Caco-2 (cell line): ENCODE measurements around the gene PLXDC2. TPM values are rescaled to one million over a fixed set of nuclear protein-coding genes. Genes with fewer than 3 reads are reported as not detected.

ENCODE experiments used
- BruUV-seq: library from RNA; stranded (reverse); fragments of 400-500 nt; replicated peaks from 2 replicates; lab custom pipeline; 2021; lab: Mats Ljungman, UMichigan
- CTCF ChIA-PET: fragments of 300-600 bp; sonication (Branson Sonifier 250); formaldehyde crosslinking; loops from one replicate; lab custom pipeline; 2022; ENCODE audit warnings: antibody characterized with exemption; lab: Charles Lee
- POLR2A ChIA-PET: fragments of 300-600 bp; sonication (Branson Sonifier 250); formaldehyde crosslinking; loops from one replicate; lab custom pipeline; 2022; ENCODE audit warnings: antibody characterized with exemption; lab: Charles Lee
- DNase-seq, 2 experiments: peaks; one replicate each; pipeline versions ENCODE4 v3.0.0 to v3.0.0-alpha.2; 2020 to 2022
- H3K27me3 ChIP-seq: replicated peaks from 2 replicates; pipeline ENCODE4 v1.6.0; 2011; ENCODE audit warnings: low read length; ENCODE audit not compliant: control insufficient read depth, insufficient read depth
- H3K36me3 ChIP-seq: 2 replicates; pipeline ENCODE4 v1.5.1; 2011; ENCODE audit warnings: low read length; ENCODE audit not compliant: control insufficient read depth, insufficient read depth
- H3K4me1 ChIP-seq: fragments of 250-450 bp; sonication (Bioruptor Pico); 2 replicates; pipeline ENCODE4 v1.5.1; 2020; ENCODE audit warnings: mild to moderate bottlenecking
- H3K4me3 ChIP-seq: 2 replicates; pipeline ENCODE4 v1.5.1; 2011; ENCODE audit warnings: low read depth, mild to moderate bottlenecking, control low read depth, low read length
- H3K9me3 ChIP-seq: fragments of 250-450 bp; sonication (Bioruptor Pico); 2 replicates; pipeline ENCODE4 v1.5.1; 2020; ENCODE audit warnings: mild to moderate bottlenecking, moderate library complexity
- H3K27ac Mint-ChIP-seq: one replicate; pipeline ENCODE4 v1.8.0; 2022; ENCODE audit warnings: mixed read lengths; ENCODE audit not compliant: unreplicated experiment
- H3K27me3 Mint-ChIP-seq: one replicate; pipeline ENCODE4 v1.8.0; 2022; ENCODE audit warnings: mixed read lengths; ENCODE audit not compliant: insufficient read depth, unreplicated experiment
- H3K36me3 Mint-ChIP-seq: one replicate; pipeline ENCODE4 v1.8.0; 2022; ENCODE audit warnings: mild to moderate bottlenecking, mixed read lengths; ENCODE audit not compliant: insufficient read depth, unreplicated experiment
- H3K4me1 Mint-ChIP-seq: one replicate; pipeline ENCODE4 v1.8.0; 2022; ENCODE audit warnings: low read depth, mixed read lengths; ENCODE audit not compliant: unreplicated experiment
- H3K4me3 Mint-ChIP-seq: one replicate; pipeline ENCODE4 v1.8.0; 2022; ENCODE audit warnings: mild to moderate bottlenecking, moderate library complexity, mixed read lengths; ENCODE audit not compliant: unreplicated experiment
- H3K9me3 Mint-ChIP-seq: one replicate; pipeline ENCODE4 v1.8.0; 2022; ENCODE audit warnings: mixed read lengths; ENCODE audit not compliant: unreplicated experiment
- intact Hi-C: fragments of 100-400 bp; cut with micrococcal nuclease; formaldehyde crosslinking; loops from one replicate; pipeline ENCODE4 v1.10.0; 2022; ENCODE audit not compliant: unreplicated experiment
- total RNA-seq: library from RNA; stranded (reverse); gene quantifications from 2 replicates; pipeline ENCODE4 v1.2.3, GENCODE V29; 2022
- TF ChIP-seq, protein P1 (sequence below), 2 experiments: fragments of 200-600 bp in 1 of 2; IDR thresholded peaks; 1 replicate in 1 of 2; 2 replicates in 1 of 2; pipeline versions ENCODE4 v1.5.1 to v1.8.0; 2011 to 2022; ENCODE audit warnings: antibody characterized with exemption in 1 of 2, control low read depth in 1 of 2, inconsistent platforms in 1 of 2, low read depth in 1 of 2, low read length in 1 of 2, mild to moderate bottlenecking in 1 of 2, moderate library complexity in 1 of 2; ENCODE audit not compliant: insufficient read depth in 1 of 2, severe bottlenecking in 1 of 2, unreplicated experiment in 1 of 2

PLXDC2 gene
- total RNA-seq, 1 experiment from 2014 or later: 0.54 TPM

DNA sequence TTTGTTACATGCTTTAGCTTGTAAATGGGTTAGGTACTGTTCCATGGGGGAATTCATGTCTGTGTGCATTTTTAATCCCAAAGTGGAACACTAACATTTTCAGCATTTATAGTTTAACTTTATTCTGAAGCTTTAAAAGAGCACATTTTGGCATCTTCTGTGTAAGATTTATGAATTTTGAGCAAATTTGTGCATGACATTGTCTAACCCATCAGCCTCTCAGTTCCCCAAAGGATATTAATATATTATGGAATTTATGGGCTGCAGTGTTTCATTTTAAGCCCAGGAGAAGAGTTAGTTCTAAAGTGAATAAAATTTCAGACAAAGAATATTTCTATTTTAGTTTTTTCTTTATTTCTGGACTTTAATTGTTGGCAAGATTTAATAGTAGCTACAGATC lies 421.4 kb downstream of the PLXDC2 start:
- Histone ChIP-seq H3K4me3 (no peak overlapping the region), H3K36me3 (no peaks in the 10 kb centered on the region), H3K4me1 (no peaks in the 10 kb centered on the region), H3K27me3 (no peaks in the 10 kb centered on the region), H3K9me3 (no peaks in the 10 kb centered on the region)
- TF ChIP-seq, protein P1, sequence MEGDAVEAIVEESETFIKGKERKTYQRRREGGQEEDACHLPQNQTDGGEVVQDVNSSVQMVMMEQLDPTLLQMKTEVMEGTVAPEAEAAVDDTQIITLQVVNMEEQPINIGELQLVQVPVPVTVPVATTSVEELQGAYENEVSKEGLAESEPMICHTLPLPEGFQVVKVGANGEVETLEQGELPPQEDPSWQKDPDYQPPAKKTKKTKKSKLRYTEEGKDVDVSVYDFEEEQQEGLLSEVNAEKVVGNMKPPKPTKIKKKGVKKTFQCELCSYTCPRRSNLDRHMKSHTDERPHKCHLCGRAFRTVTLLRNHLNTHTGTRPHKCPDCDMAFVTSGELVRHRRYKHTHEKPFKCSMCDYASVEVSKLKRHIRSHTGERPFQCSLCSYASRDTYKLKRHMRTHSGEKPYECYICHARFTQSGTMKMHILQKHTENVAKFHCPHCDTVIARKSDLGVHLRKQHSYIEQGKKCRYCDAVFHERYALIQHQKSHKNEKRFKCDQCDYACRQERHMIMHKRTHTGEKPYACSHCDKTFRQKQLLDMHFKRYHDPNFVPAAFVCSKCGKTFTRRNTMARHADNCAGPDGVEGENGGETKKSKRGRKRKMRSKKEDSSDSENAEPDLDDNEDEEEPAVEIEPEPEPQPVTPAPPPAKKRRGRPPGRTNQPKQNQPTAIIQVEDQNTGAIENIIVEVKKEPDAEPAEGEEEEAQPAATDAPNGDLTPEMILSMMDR (IDR thresholded peaks at IDR 0.05; ENCODE audit: insufficient read depth in 1 of 2, low read depth in 1 of 2, low read length in 1 of 2, severe bottlenecking in 1 of 2, unreplicated experiment in 1 of 2): no peak
- ChIA-PET POLR2A (no interaction called here), CTCF (no interaction called here)
- Mint-ChIP-seq H3K27me3 (no peaks in the 10 kb centered on the region), H3K4me3 (no peak overlapping the region), H3K4me1 (no peaks in the 10 kb centered on the region), H3K9me3 (no peaks in the 10 kb centered on the region), H3K27ac (no peak overlapping the region), H3K36me3 (no peaks in the 10 kb centered on the region)
- intact Hi-C loops: no loop called here
- DNase-seq: no peak
- no TSS peak for BruUV-seq

DNA sequence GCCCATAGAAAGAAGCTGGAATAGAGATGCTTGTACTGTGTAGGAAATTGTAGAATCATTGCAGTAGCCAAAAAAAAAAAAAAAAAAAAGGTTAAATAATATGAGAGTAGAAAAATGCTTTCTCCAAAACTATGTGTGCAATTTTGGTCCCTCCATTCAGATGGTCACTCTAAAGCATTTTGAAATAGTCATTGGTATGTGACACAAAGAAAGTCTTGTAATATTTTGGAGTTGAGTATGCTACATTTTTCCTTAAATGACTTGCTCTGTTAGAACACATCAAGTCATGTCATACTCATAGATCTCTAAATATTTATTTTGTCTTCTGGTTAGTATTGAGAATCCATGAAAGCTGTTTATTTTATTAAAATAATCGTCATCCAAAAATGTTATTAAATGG lies 424.4 kb downstream of the PLXDC2 start:
- Histone ChIP-seq H3K4me1 (no peaks in the 10 kb centered on the region), H3K4me3 (no peak overlapping the region), H3K9me3 (no peaks in the 10 kb centered on the region), H3K36me3 (no peaks in the 10 kb centered on the region), H3K27me3 (no peaks in the 10 kb centered on the region)
- TF ChIP-seq, protein P1 (IDR thresholded peaks at IDR 0.05; ENCODE audit: insufficient read depth in 1 of 2, low read depth in 1 of 2, low read length in 1 of 2, severe bottlenecking in 1 of 2, unreplicated experiment in 1 of 2): no peak
- no peak overlapping the region for H3K4me3 Mint-ChIP-seq
- CTCF ChIA-PET: no interaction called here
- intact Hi-C loops: no loop called here
- DNase-seq: no peak
- no peak overlapping the region for H3K27ac Mint-ChIP-seq
- BruUV-seq: no TSS peak
- no peaks in the 10 kb centered on the region for H3K4me1 Mint-ChIP-seq
- POLR2A ChIA-PET: no interaction called here
- H3K9me3 Mint-ChIP-seq: no peaks in the 10 kb centered on the region
- no peaks in the 10 kb centered on the region for H3K27me3 Mint-ChIP-seq
- no peaks in the 10 kb centered on the region for H3K36me3 Mint-ChIP-seq

DNA sequence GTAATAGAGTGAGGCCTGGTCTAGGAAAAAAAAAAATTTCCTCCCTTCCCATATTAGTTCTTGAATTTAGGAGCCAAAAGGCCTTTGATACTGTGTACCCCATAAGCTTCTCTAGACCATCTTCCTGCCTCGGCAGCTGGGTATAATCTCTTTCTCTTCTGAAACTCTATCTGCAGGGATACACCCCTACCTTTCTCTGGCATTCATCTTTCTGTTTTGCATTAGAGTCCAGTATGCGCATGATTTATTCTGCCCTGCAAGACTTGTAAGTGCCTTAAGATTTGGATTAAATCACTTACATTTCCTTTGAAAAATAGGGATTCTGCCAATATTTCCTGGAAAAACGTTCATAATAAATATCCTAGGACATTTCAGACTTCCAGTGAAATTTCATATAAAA lies 431.2 kb downstream of the PLXDC2 start:
- H3K36me3 Mint-ChIP-seq: no peaks in the 10 kb centered on the region
- TF ChIP-seq, protein P1 (IDR thresholded peaks at IDR 0.05; ENCODE audit: insufficient read depth in 1 of 2, low read depth in 1 of 2, low read length in 1 of 2, severe bottlenecking in 1 of 2, unreplicated experiment in 1 of 2): no peak

More for the DNA sequence above, 431.2 kb downstream of the PLXDC2 start:
- no peaks in the 10 kb centered on the region for H3K27me3 ChIP-seq
- H3K36me3 ChIP-seq: no peaks in the 10 kb centered on the region
- Mint-ChIP-seq H3K27me3 (peaks cover 3% of the 10 kb centered on the region), H3K27ac (no peak overlapping the region), H3K9me3 (peaks cover 8% of the 10 kb centered on the region), H3K4me3 (no peak overlapping the region), H3K4me1 (no peaks in the 10 kb centered on the region)
- DNase-seq: no peak
- intact Hi-C loops: no loop called here
- no peaks in the 10 kb centered on the region for H3K9me3 ChIP-seq
- H3K4me3 ChIP-seq: no peak overlapping the region
- ChIA-PET POLR2A (no interaction called here), CTCF (no interaction called here)
- no peaks in the 10 kb centered on the region for H3K4me1 ChIP-seq
- BruUV-seq: no TSS peak
